K562 (cell line): Measurements from ENCODE around the gene ZNF346. TPM values are rescaled to one million over a fixed set of nuclear protein-coding genes. Genes with fewer than 3 reads are reported as not detected.

Experiments used
- CHD4 ChIP-seq: fragments of 200-600 bp; sonication (generic); IDR thresholded peaks from 3 replicates; pipeline ENCODE4 v1.6.1; 2012; ENCODE audit warnings: low read depth, mild to moderate bottlenecking, mixed read lengths, low read length, inconsistent platforms; ENCODE audit not compliant: insufficient read depth, insufficient replicate concordance, poor library complexity, severe bottlenecking
- SMARCA4 ChIP-seq: fragments of 450-650 bp; IDR thresholded peaks from 2 replicates; pipeline ENCODE4 v1.6.1; 2016
- TBP ChIP-seq: optimal IDR thresholded peaks from 2 replicates; pipeline ENCODE3; 2011; ENCODE audit warnings: low read depth, low read length, improper control_type of control experiment
- polyA plus RNA-seq, 8 experiments: library from polyadenylated mRNA; depleted of rRNA in 4 of 8; stranded (reverse) in 5 of 8; unstranded in 3 of 8; fragments of >200 nt; fragmentation: Nextera tagmentation in 2 of 8; fragmentation: Illumina TruSeq in 1 of 8; extraction: Ambion mirVana in 2 of 8; extraction: Trizol in 1 of 8; gene quantifications; 2 replicates each; pipeline versions ENCODE4 v1.2.1 to v1.2.3, GENCODE V29; 2011 to 2014; ENCODE audit warnings: inconsistent platforms in 1 of 8, missing spikeins in 1 of 8
- total RNA-seq, 7 experiments: library from RNA; depleted of rRNA in 6 of 7; stranded (reverse); fragments of >200 nt in 6 of 7; fragmentation: Illumina TruSeq in 2 of 7; extraction: Trizol in 2 of 7; gene quantifications; 2 replicates each; pipeline versions ENCODE4 v1.2.1 to v1.2.3, GENCODE V29; 2011 to 2021; ENCODE audit warnings: low replicate concordance in 1 of 7
- TF ChIP-seq, protein P1 (sequence below): fragments of 450-650 bp; IDR thresholded peaks from 2 replicates; pipeline ENCODE4 v1.6.1; 2016; ENCODE audit warnings: low read depth, mild to moderate bottlenecking, moderate library complexity

Gene ZNF346
- total and polyA plus RNA-seq, 9 of the 15 experiments (the other 6 are each of a cell fraction or from before 2014, with no cell fraction given) = 5.0 to 25.1 (median 20.1) TPM

DNA sequence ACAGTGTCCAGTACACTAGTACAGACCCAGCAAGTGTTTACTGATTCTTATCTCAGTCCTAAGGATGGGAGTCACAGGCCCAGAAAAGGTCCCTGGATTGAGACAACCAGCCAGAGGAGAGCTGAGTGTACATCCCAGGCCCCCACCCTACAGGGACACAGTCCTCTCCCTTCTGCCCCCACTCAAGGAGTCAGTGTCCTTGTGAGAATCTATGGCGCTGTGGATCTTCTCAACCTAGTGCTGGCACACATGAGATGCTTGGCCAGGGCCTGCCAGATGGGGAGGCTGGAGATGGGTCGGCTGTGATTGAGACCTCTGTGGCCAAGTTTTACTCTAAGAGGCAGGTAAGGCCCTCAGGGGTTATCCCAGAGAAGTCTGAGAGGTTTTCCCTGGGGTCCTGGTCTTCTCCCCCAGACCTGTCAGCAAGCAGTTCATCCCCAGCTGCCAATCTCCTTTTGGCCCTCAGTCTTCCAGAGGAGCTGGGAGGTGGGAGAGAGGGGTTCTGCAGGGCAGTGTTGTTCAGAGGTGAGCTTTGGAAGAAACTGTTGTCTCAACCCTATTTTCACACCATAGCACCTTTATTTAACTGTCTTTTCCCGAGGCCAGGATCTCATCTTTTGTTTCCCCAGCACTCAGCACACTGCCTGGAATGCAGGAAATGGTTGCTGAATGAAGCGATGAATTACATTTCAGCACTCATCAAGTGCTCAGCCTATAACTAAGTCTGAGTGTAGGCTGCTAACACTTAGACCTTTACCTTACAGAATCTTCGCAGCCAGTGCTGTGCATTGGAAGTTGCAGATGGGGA lies 107.9 kb downstream of the ZNF346 start (continued):
- TF ChIP-seq CHD4 (no peak), TBP (no peak), SMARCA4 (no peak)
- TF ChIP-seq, protein P1, sequence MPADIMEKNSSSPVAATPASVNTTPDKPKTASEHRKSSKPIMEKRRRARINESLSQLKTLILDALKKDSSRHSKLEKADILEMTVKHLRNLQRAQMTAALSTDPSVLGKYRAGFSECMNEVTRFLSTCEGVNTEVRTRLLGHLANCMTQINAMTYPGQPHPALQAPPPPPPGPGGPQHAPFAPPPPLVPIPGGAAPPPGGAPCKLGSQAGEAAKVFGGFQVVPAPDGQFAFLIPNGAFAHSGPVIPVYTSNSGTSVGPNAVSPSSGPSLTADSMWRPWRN = no peak

Other genes starting within 250 kb of the ZNF346 start
- not detected in 2 replicates for gene UNC5A, start 212.1 kb upstream of the ZNF346 start, total RNA-seq (2014; rRNA removed)
- gene UNC5A, start 212.1 kb upstream of the ZNF346 start, total RNA-seq (2014; rRNA removed; fragmentation: Illumina TruSeq; extraction: Trizol) = not detected in 2 replicates
- gene UNC5A, start 212.1 kb upstream of the ZNF346 start, total RNA-seq (2015; rRNA removed; fragmentation: Illumina TruSeq; extraction: Trizol) = not detected in 2 replicates
- gene UNC5A, start 212.1 kb upstream of the ZNF346 start, total RNA-seq (2021) = not detected in 2 replicates
- gene UNC5A, start 212.1 kb upstream of the ZNF346 start, polyA plus RNA-seq (2011; rRNA removed) = not detected in 2 replicates
- not detected in 2 replicates for gene UNC5A, start 212.1 kb upstream of the ZNF346 start, polyA plus RNA-seq (2014; fragmentation: Illumina TruSeq; extraction: Trizol)
- gene UNC5A, start 212.1 kb upstream of the ZNF346 start, polyA plus RNA-seq (2014; fragmentation: Nextera tagmentation; extraction: Ambion mirVana) = not detected
- gene UNC5A, start 212.1 kb upstream of the ZNF346 start, polyA plus RNA-seq (2014; rRNA removed) = not detected in 2 replicates
- gene HK3, start 123.3 kb upstream of the ZNF346 start, total RNA-seq (2014; rRNA removed) = 0.08 TPM in 1 of 2 replicates, not detected in the other
- not detected in 2 replicates for gene HK3, start 123.3 kb upstream of the ZNF346 start, total RNA-seq (2014; rRNA removed; fragmentation: Illumina TruSeq; extraction: Trizol)
- gene HK3, start 123.3 kb upstream of the ZNF346 start, total RNA-seq (2015; rRNA removed; fragmentation: Illumina TruSeq; extraction: Trizol) = not detected in 2 replicates
- 0.16 TPM in 1 of 2 replicates, not detected in the other for gene HK3, start 123.3 kb upstream of the ZNF346 start, total RNA-seq (2021)
- not detected in 2 replicates for gene HK3, start 123.3 kb upstream of the ZNF346 start, polyA plus RNA-seq (2011; rRNA removed)
- gene HK3, start 123.3 kb upstream of the ZNF346 start, polyA plus RNA-seq (2014; fragmentation: Illumina TruSeq; extraction: Trizol) = not detected in 2 replicates
- gene HK3, start 123.3 kb upstream of the ZNF346 start, polyA plus RNA-seq (2014; fragmentation: Nextera tagmentation; extraction: Ambion mirVana) = not detected
- not detected in 2 replicates for gene HK3, start 123.3 kb upstream of the ZNF346 start, polyA plus RNA-seq (2014; rRNA removed)
- 28.5 and 33.3 TPM in 2 replicates for gene UIMC1, start 15.9 kb upstream of the ZNF346 start, total RNA-seq (2014; rRNA removed)
- 51.7 and 52.3 TPM in 2 replicates for gene UIMC1, start 15.9 kb upstream of the ZNF346 start, total RNA-seq (2014; rRNA removed; fragmentation: Illumina TruSeq; extraction: Trizol)
- 41.6 and 49.2 TPM in 2 replicates for gene UIMC1, start 15.9 kb upstream of the ZNF346 start, total RNA-seq (2015; rRNA removed; fragmentation: Illumina TruSeq; extraction: Trizol)
- gene UIMC1, start 15.9 kb upstream of the ZNF346 start, total RNA-seq (2021) = 44.8 and 46.3 TPM in 2 replicates
- 31.1 and 33.5 TPM in 2 replicates for gene UIMC1, start 15.9 kb upstream of the ZNF346 start, polyA plus RNA-seq (2011; rRNA removed)
- 37.6 and 43.7 TPM in 2 replicates for gene UIMC1, start 15.9 kb upstream of the ZNF346 start, polyA plus RNA-seq (2014; fragmentation: Illumina TruSeq; extraction: Trizol)
- gene UIMC1, start 15.9 kb upstream of the ZNF346 start, polyA plus RNA-seq (2014; fragmentation: Nextera tagmentation; extraction: Ambion mirVana) = 10 to 100 TPM; 14.9 to 23.6 TPM
- gene UIMC1, start 15.9 kb upstream of the ZNF346 start, polyA plus RNA-seq (2014; rRNA removed) = 34.0 and 36.8 TPM in 2 replicates
- 19.1 and 25.8 TPM in 2 replicates for gene FGFR4, start 64.2 kb downstream of the ZNF346 start, total RNA-seq (2014; rRNA removed)
- 2.5 and 5.2 TPM in 2 replicates for gene FGFR4, start 64.2 kb downstream of the ZNF346 start, total RNA-seq (2014; rRNA removed; fragmentation: Illumina TruSeq; extraction: Trizol)
- 7.5 and 7.8 TPM in 2 replicates for gene FGFR4, start 64.2 kb downstream of the ZNF346 start, total RNA-seq (2015; rRNA removed; fragmentation: Illumina TruSeq; extraction: Trizol)
- 32.2 and 35.4 TPM in 2 replicates for gene FGFR4, start 64.2 kb downstream of the ZNF346 start, total RNA-seq (2021)
- gene FGFR4, start 64.2 kb downstream of the ZNF346 start, polyA plus RNA-seq (2011; rRNA removed) = 14.8 and 21.0 TPM in 2 replicates
- gene FGFR4, start 64.2 kb downstream of the ZNF346 start, polyA plus RNA-seq (2014; fragmentation: Illumina TruSeq; extraction: Trizol) = 7.0 and 15.9 TPM in 2 replicates
- gene FGFR4, start 64.2 kb downstream of the ZNF346 start, polyA plus RNA-seq (2014; fragmentation: Nextera tagmentation; extraction: Ambion mirVana) = under 1 TPM; 0.76 to 0.89 TPM
- 17.9 and 24.9 TPM in 2 replicates for gene FGFR4, start 64.2 kb downstream of the ZNF346 start, polyA plus RNA-seq (2014; rRNA removed)
- gene NSD1, start 111.1 kb downstream of the ZNF346 start, total RNA-seq (2014; rRNA removed) = 27.7 and 29.5 TPM in 2 replicates
- gene NSD1, start 111.1 kb downstream of the ZNF346 start, total RNA-seq (2014; rRNA removed; fragmentation: Illumina TruSeq; extraction: Trizol) = 36.7 and 45.4 TPM in 2 replicates
- 39.1 TPM in 2 replicates for gene NSD1, start 111.1 kb downstream of the ZNF346 start, total RNA-seq (2015; rRNA removed; fragmentation: Illumina TruSeq; extraction: Trizol)
- 51.0 and 54.3 TPM in 2 replicates for gene NSD1, start 111.1 kb downstream of the ZNF346 start, total RNA-seq (2021)
- 13.9 and 15.7 TPM in 2 replicates for gene NSD1, start 111.1 kb downstream of the ZNF346 start, polyA plus RNA-seq (2011; rRNA removed)
- gene NSD1, start 111.1 kb downstream of the ZNF346 start, polyA plus RNA-seq (2014; fragmentation: Illumina TruSeq; extraction: Trizol) = 20.9 and 24.7 TPM in 2 replicates
- 1 to 10 TPM; 3.8 to 5.5 TPM for gene NSD1, start 111.1 kb downstream of the ZNF346 start, polyA plus RNA-seq (2014; fragmentation: Nextera tagmentation; extraction: Ambion mirVana)
- gene NSD1, start 111.1 kb downstream of the ZNF346 start, polyA plus RNA-seq (2014; rRNA removed) = 12.4 and 15.8 TPM in 2 replicates